Measurements from ENCODE around the gene SCAPER.

DNA sequence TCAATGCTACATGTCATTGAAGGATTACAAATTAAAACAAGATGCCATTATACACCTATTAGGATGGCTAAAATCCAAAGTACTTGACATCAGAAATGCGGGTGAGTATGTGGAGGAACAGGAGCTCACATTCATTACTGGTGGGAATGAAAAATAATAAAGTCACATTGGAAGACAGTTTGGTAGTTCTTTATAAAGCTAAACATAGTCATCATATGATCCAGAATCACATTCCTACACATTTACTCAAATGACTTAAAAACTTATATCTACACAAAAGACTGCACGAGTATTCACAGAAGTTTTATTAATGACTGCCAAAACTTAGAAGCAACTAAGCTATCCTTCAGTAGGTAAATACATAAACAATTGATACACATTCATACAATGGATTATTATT lies 421.4 kb downstream of the SCAPER start:
- TF ChIP-seq CTCF (IDR thresholded peaks at IDR 0.05) (no peak), POLR2AphosphoS5 (IDR thresholded peaks at IDR 0.05; ENCODE audit: low read depth, low read length) (no peak)
- TF ChIP-seq, protein P1, sequence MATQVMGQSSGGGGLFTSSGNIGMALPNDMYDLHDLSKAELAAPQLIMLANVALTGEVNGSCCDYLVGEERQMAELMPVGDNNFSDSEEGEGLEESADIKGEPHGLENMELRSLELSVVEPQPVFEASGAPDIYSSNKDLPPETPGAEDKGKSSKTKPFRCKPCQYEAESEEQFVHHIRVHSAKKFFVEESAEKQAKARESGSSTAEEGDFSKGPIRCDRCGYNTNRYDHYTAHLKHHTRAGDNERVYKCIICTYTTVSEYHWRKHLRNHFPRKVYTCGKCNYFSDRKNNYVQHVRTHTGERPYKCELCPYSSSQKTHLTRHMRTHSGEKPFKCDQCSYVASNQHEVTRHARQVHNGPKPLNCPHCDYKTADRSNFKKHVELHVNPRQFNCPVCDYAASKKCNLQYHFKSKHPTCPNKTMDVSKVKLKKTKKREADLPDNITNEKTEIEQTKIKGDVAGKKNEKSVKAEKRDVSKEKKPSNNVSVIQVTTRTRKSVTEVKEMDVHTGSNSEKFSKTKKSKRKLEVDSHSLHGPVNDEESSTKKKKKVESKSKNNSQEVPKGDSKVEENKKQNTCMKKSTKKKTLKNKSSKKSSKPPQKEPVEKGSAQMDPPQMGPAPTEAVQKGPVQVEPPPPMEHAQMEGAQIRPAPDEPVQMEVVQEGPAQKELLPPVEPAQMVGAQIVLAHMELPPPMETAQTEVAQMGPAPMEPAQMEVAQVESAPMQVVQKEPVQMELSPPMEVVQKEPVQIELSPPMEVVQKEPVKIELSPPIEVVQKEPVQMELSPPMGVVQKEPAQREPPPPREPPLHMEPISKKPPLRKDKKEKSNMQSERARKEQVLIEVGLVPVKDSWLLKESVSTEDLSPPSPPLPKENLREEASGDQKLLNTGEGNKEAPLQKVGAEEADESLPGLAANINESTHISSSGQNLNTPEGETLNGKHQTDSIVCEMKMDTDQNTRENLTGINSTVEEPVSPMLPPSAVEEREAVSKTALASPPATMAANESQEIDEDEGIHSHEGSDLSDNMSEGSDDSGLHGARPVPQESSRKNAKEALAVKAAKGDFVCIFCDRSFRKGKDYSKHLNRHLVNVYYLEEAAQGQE (IDR thresholded peaks at IDR 0.05; ENCODE audit: insufficient read depth in 1 of 2, low read depth in 2 of 2, low read length in 1 of 2), result no peak
